Endothelial cell of umbilical vein (primary cell): ENCODE results near the gene RIC8B. TPM values are rescaled to one million over a fixed set of nuclear protein-coding genes. Genes with fewer than 3 reads are reported as not detected.

Experiments
- BruUV-seq: library from RNA; stranded (reverse); fragments of 400-500 nt; replicated peaks from 2 replicates; lab custom pipeline; 2021; lab: Mats Ljungman, UMichigan
- CTCF ChIA-PET: fragments of 300-600, 350-600 bp; sonication (Branson Sonifier 250); formaldehyde crosslinking; loops from one replicate; lab custom pipeline; 2021; ENCODE audit warnings: antibody characterized with exemption, inconsistent platforms; lab: Charles Lee
- POLR2A ChIA-PET: fragments of 300-600, 350-600 bp; sonication (Branson Sonifier 250); formaldehyde crosslinking; loops from one replicate; lab custom pipeline; 2021; ENCODE audit warnings: antibody characterized with exemption, inconsistent platforms; lab: Charles Lee
- DNase-seq: peaks from one replicate; pipeline ENCODE4 v3.0.0-alpha.2; 2011; ENCODE audit warnings: low read depth, low spot score
- FAIRE-seq: peaks from 2 replicates; lab custom pipeline; 2011; peaks lifted over from hg19 to GRCh38; lab: Jason Lieb, UNC
- H2AFZ ChIP-seq: 2 replicates; pipeline ENCODE4 v1.6.0; 2012; ENCODE audit warnings: low read depth, low read length, control low read depth, inconsistent platforms
- H3K27ac ChIP-seq: 2 replicates; pipeline ENCODE4 v1.5.1; 2011; ENCODE audit warnings: low read depth, mild to moderate bottlenecking, control low read depth, low read length, moderate library complexity; ENCODE audit not compliant: insufficient read depth
- H3K27me3 ChIP-seq, 2 experiments: 2 replicates each; pipeline versions ENCODE4 v1.6.0 to v1.6.1; 2011; ENCODE audit warnings: low read length in 2 of 2, mixed read lengths in 1 of 2; ENCODE audit not compliant: control insufficient read depth in 2 of 2, insufficient read depth in 2 of 2
- H3K36me3 ChIP-seq, 2 experiments: 2 replicates in 1 of 2; 3 replicates in 1 of 2; pipeline ENCODE4 v1.5.1; 2011; ENCODE audit warnings: low read length in 2 of 2, mild to moderate bottlenecking in 1 of 2, moderate library complexity in 1 of 2; ENCODE audit not compliant: control insufficient read depth in 2 of 2, insufficient read depth in 2 of 2; ENCODE audit errors: extremely low read depth in 1 of 2
- H3K4me1 ChIP-seq: 3 replicates; pipeline ENCODE4 v1.5.1; 2011; ENCODE audit warnings: mild to moderate bottlenecking, low read length; ENCODE audit not compliant: control insufficient read depth, insufficient read depth; ENCODE audit errors: extremely low read depth
- H3K4me2 ChIP-seq: 2 replicates; pipeline ENCODE4 v1.6.1; 2011; ENCODE audit warnings: low read length, control low read depth, mixed read lengths; ENCODE audit not compliant: insufficient read depth
- H3K4me3 ChIP-seq, 3 experiments: fragments of 200-600 bp in 1 of 3; sonication (generic), shearing (Covaris generic) in 1 of 3; replicated peaks in 1 of 3; 2 replicates each; pipeline ENCODE4 v1.5.1; 2011 to 2016; ENCODE audit warnings: control low read depth in 3 of 3, low read length in 3 of 3, mild to moderate bottlenecking in 2 of 3, inconsistent platforms in 1 of 3, low read depth in 1 of 3, moderate library complexity in 1 of 3; ENCODE audit not compliant: insufficient read depth in 1 of 3
- H3K79me2 ChIP-seq: 2 replicates; pipeline ENCODE4 v1.6.0; 2012; ENCODE audit warnings: low read length, inconsistent platforms; ENCODE audit not compliant: control insufficient read depth, insufficient read depth
- H3K9ac ChIP-seq: replicated peaks from 2 replicates; pipeline ENCODE3; 2011; ENCODE audit warnings: low read length, control low read depth; ENCODE audit not compliant: insufficient read depth; ENCODE audit errors: extremely low read depth
- H3K9me1 ChIP-seq: replicated peaks from 3 replicates; pipeline ENCODE4 v1.6.0; 2011; ENCODE audit warnings: mild to moderate bottlenecking, low read length; ENCODE audit not compliant: control insufficient read depth, insufficient read depth; ENCODE audit errors: extremely low read depth
- H3K9me3 ChIP-seq: replicated peaks from 2 replicates; pipeline ENCODE4 v1.5.1; 2012; ENCODE audit warnings: low read length, inconsistent platforms; ENCODE audit not compliant: control insufficient read depth, insufficient read depth
- H4K20me1 ChIP-seq: replicated peaks from 2 replicates; pipeline ENCODE3; 2011; ENCODE audit warnings: mild to moderate bottlenecking, low read length; ENCODE audit not compliant: control insufficient read depth, insufficient read depth; ENCODE audit errors: extremely low read depth
- EZH2 ChIP-seq: IDR thresholded peaks from 2 replicates; pipeline ENCODE4 v1.6.1; 2012; ENCODE audit warnings: borderline replicate concordance, low read depth, mild to moderate bottlenecking, moderate library complexity, low read length, inconsistent platforms; ENCODE audit not compliant: severe bottlenecking
- FOS ChIP-seq: IDR thresholded peaks from 2 replicates; pipeline ENCODE4 v1.6.1; 2011; ENCODE audit warnings: mild to moderate bottlenecking, low read length, moderate library complexity, borderline replicate concordance; ENCODE audit not compliant: insufficient read depth
- GATA2 ChIP-seq: IDR thresholded peaks from 2 replicates; pipeline ENCODE4 v1.7.0; 2011; ENCODE audit warnings: low read depth, mild to moderate bottlenecking, moderate library complexity, mixed read lengths, low read length; ENCODE audit not compliant: insufficient read length, insufficient read depth
- JUN ChIP-seq: IDR thresholded peaks from 2 replicates; pipeline ENCODE4 v1.6.1; 2011; ENCODE audit warnings: borderline replicate concordance, low read depth; ENCODE audit not compliant: insufficient read length, insufficient read depth
- MYC ChIP-seq: IDR thresholded peaks from one replicate; pipeline ENCODE4 v1.6.1; 2011; ENCODE audit warnings: mild to moderate bottlenecking, low read depth, low read length
- POLR2A ChIP-seq: IDR thresholded peaks from 2 replicates; pipeline ENCODE4 v1.6.1; 2012; ENCODE audit warnings: low read depth, mild to moderate bottlenecking, control low read depth, low read length
- POLR2AphosphoS5 ChIP-seq: IDR thresholded peaks from 2 replicates; pipeline ENCODE4 v1.6.1; 2012; ENCODE audit warnings: low read depth, mild to moderate bottlenecking, control low read depth, low read length, moderate library complexity; ENCODE audit not compliant: insufficient read depth
- dilution Hi-C: fragments of 300-500 bp; cut with MboI; formaldehyde crosslinking; loops from one replicate; pipeline ENCODE4 v1.15.0; 2019; ENCODE audit warnings: low sequenced_read_pairs; ENCODE audit not compliant: extremely low pct_ligation_motif_present
- intact Hi-C: fragments of 100-400 bp; cut with micrococcal nuclease; formaldehyde crosslinking; loops from one replicate; pipeline ENCODE4 v1.10.0; 2022
- polyA plus RNA-seq, 4 experiments: library from polyadenylated mRNA; depleted of rRNA in 3 of 4; stranded (reverse) in 3 of 4; unstranded in 1 of 4; fragments of >200 nt; gene quantifications; 2 replicates each; pipeline versions ENCODE4 v1.2.1 to v1.2.3, GENCODE V29; 2011 to 2012; ENCODE audit warnings: missing spikeins in 1 of 4
- total RNA-seq: library from RNA; stranded (reverse); gene quantifications from 2 replicates; pipeline ENCODE4 v1.2.3, GENCODE V29; 2021
- TF ChIP-seq, protein P1 (sequence below): IDR thresholded peaks from 2 replicates; pipeline ENCODE4 v1.6.1; 2011; ENCODE audit not compliant: insufficient read depth, insufficient read length
- TF ChIP-seq, protein P2 (sequence below), 2 donors: IDR thresholded peaks; 1 replicate in 1 of 2; 2 replicates in 1 of 2; pipeline ENCODE4 v1.5.1; 2011; ENCODE audit warnings: low read length in 2 of 2, mild to moderate bottlenecking in 2 of 2, moderate library complexity in 2 of 2, control low read depth in 1 of 2, inconsistent platforms in 1 of 2, low read depth in 1 of 2; ENCODE audit not compliant: insufficient read depth in 1 of 2; ENCODE audit errors: extremely low read depth in 1 of 2

Gene RIC8B
- total and polyA plus RNA-seq, 2 donors (not counting 3 experiments of a cell fraction or from before 2014, with no cell fraction given): 4.1 to 13.7 TPM

DNA sequence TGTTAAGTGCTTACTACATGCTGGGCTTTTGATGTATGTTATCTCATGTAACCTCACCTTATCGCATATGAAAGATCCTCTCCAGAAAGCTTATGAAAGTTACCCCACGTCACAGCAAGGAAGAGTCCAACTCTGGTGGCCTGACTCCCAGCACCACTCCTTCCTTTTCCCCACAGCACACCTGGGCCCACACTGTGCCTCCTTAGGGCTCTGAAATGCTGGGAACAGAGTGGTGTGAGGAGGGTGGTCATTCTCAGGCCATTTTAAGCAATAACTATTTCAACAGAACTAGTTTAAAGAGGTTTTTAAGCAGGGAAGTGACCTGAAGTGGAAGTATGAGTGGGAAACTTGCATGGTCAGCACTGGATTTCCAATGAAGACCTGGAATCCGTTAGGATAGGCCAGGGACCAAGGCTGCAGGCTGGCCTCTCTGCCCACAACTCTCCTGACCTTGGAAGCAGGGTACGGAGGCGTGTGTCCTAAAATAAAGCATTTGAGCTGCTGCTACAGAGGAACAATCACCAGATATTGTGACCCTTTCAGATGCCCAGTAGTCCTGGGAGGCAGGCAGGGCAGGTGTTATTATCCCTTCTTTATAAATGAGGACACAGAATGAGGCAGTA is 114.0 kb downstream of the RIC8B start:
- TF ChIP-seq, protein P1, sequence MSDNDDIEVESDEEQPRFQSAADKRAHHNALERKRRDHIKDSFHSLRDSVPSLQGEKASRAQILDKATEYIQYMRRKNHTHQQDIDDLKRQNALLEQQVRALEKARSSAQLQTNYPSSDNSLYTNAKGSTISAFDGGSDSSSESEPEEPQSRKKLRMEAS: no peak
- H3K27ac ChIP-seq: no peak overlapping the region
- no peak overlapping the region for H3K4me3 ChIP-seq
- H2AFZ ChIP-seq: no peak overlapping the region
- no peak overlapping the region for H3K9ac ChIP-seq
- H4K20me1 ChIP-seq: no peaks in the 10 kb centered on the region
- dilution Hi-C loops: no loop called here
- FAIRE-seq: no peak
- intact Hi-C loops: no loop called here
- ChIA-PET POLR2A (no interaction called here), CTCF (interaction anchor here (1.0 to 1.2 kb wide), 2 partner anchors 9 to 10 kb away, joined by 3 to 4 read pairs; no protein-coding TSS in a partner anchor)
- no peaks in the 10 kb centered on the region for H3K4me1 ChIP-seq
- no peaks in the 10 kb centered on the region for H3K9me3 ChIP-seq
- no peak for DNase-seq
- H3K4me2 ChIP-seq: no peak overlapping the region
- no peaks in the 10 kb centered on the region for H3K27me3 ChIP-seq
- H3K79me2 ChIP-seq: no peaks in the 10 kb centered on the region
- H3K9me1 ChIP-seq: no peaks in the 10 kb centered on the region
- BruUV-seq: no TSS peak
- H3K36me3 ChIP-seq: peaks cover 2 to 5% of the 10 kb centered on the region in 2 experiments

DNA sequence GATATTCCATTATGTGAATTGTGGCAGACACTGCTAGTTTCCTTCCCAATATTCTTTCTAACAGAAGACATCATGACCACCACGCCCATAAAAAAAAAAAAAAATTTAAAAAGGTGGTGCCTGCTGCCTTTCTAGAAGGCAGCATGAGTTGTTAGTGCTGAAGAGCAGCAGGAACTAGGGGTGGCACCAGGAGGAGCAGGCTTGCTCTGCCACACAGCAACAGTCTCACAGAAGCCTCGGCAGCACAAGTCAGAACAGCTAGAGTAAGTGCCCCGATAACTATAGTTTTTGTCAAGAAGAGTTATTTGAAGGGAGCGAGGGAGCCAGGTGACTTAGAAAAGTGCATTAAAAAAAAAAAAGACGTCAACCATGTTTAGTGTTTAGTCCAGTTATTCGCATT is 114.8 kb downstream of the RIC8B start:
- Histone ChIP-seq H2AFZ (no peak overlapping the region), H3K9me3 (no peaks in the 10 kb centered on the region), H3K9ac (no peak overlapping the region), H4K20me1 (no peaks in the 10 kb centered on the region), H3K4me1 (no peaks in the 10 kb centered on the region), H3K4me3 (no peak overlapping the region), H3K27ac (no peak overlapping the region), H3K36me3 (peaks cover 2% of the 10 kb centered on the region in 2 experiments), H3K27me3 (no peaks in the 10 kb centered on the region), H3K79me2 (no peaks in the 10 kb centered on the region), H3K4me2 (no peak overlapping the region), H3K9me1 (no peaks in the 10 kb centered on the region)
- dilution Hi-C loops (no loop called here), intact Hi-C loops (no loop called here)
- TF ChIP-seq POLR2A (no peak), FOS (no peak), JUN (no peak), POLR2AphosphoS5 (no peak), EZH2 (no peak), MYC (no peak), GATA2 (no peak)
- TF ChIP-seq, protein P2, sequence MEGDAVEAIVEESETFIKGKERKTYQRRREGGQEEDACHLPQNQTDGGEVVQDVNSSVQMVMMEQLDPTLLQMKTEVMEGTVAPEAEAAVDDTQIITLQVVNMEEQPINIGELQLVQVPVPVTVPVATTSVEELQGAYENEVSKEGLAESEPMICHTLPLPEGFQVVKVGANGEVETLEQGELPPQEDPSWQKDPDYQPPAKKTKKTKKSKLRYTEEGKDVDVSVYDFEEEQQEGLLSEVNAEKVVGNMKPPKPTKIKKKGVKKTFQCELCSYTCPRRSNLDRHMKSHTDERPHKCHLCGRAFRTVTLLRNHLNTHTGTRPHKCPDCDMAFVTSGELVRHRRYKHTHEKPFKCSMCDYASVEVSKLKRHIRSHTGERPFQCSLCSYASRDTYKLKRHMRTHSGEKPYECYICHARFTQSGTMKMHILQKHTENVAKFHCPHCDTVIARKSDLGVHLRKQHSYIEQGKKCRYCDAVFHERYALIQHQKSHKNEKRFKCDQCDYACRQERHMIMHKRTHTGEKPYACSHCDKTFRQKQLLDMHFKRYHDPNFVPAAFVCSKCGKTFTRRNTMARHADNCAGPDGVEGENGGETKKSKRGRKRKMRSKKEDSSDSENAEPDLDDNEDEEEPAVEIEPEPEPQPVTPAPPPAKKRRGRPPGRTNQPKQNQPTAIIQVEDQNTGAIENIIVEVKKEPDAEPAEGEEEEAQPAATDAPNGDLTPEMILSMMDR (IDR thresholded peaks at IDR 0.05; ENCODE audit: extremely low read depth in 1 of 2, insufficient read depth in 1 of 2, low read depth in 1 of 2, low read length in 2 of 2): no peak
- TF ChIP-seq, protein P1: no peak
- POLR2A ChIA-PET: no interaction called here
- FAIRE-seq (no peak), DNase-seq (no peak)
- CTCF ChIA-PET: no interaction called here
- BruUV-seq: no TSS peak
